Ovary (tissue), 9 donors: Measurements from ENCODE around the gene ANGEL1. TPM values are rescaled to one million over a fixed set of nuclear protein-coding genes. Genes with fewer than 3 reads are reported as not detected.

ENCODE experiments used
- DNase-seq, 5 donors: peaks; one replicate each; pipeline ENCODE4 v3.0.0-alpha.2; 2019 to 2020
- H3K27ac ChIP-seq, 2 donors: fragments of 200-600 bp; one replicate each; pipeline versions ENCODE4 v1.5.1 to v1.8.0; 2019 to 2022
- H3K27me3 ChIP-seq: fragments of 200-600 bp; one replicate; pipeline ENCODE4 v1.8.0; 2022
- H3K36me3 ChIP-seq: fragments of 200-600 bp; sonication (generic); one replicate; pipeline ENCODE4 v1.5.1; 2019
- H3K4me1 ChIP-seq: one replicate; pipeline ENCODE4 v1.8.1; 2013; ENCODE audit warnings: mild to moderate bottlenecking, moderate library complexity; ENCODE audit not compliant: insufficient read depth
- H3K4me3 ChIP-seq: fragments of 200-600 bp; sonication (generic); one replicate; pipeline ENCODE4 v1.5.1; 2017
- H3K9me3 ChIP-seq, 2 donors: fragments of 200-600 bp in 1 of 2; sonication (generic) in 1 of 2; one replicate each; pipeline versions ENCODE4 v1.5.1 to v1.8.1; 2013 to 2019; ENCODE audit warnings: mild to moderate bottlenecking in 1 of 2, moderate library complexity in 1 of 2
- EP300 ChIP-seq: sonication (generic); formaldehyde crosslinking; IDR thresholded peaks from one replicate; pipeline ENCODE4 v1.6.1; 2017; ENCODE audit warnings: antibody characterized with exemption
- POLR2A ChIP-seq: fragments of 450-650 bp; IDR thresholded peaks from one replicate; pipeline ENCODE4 v1.6.1; 2017; ENCODE audit warnings: antibody characterized with exemption, mild to moderate bottlenecking, moderate library complexity
- WGBS, 3 donors: extraction: QIAGEN DNeasy Blood & Tissue Kit in 1 of 3; methylation state at CpG; one replicate each; pipeline versions ENCODE4 v1.1.5 to v1.1.7; 2013 to 2017; 5-methylcytosine and 5-hydroxymethylcytosine counted together
- intact Hi-C, 4 donors: fragments of 100-400 bp; cut with DNase I; formaldehyde crosslinking; loops; one replicate each; pipeline versions ENCODE4 v1.11.0 to v1.15.1; 2022 to 2023
- polyA plus RNA-seq, 2 donors: library from polyadenylated mRNA; stranded (reverse); fragments of 200-250 nt in 1 of 2; fragments of 350-450 nt in 1 of 2; fragmentation: Illumina TruSeq in 1 of 2; extraction: RNeasy Lipid Tissue Mini Kit (QIAGEN cat#74804) in 1 of 2; gene quantifications; one replicate each; pipeline ENCODE4 v1.2.3, GENCODE V29; 2013 to 2014
- total RNA-seq, 7 donors: library from RNA; depleted of rRNA in 2 of 7; stranded (reverse); fragments of >200 nt in 2 of 7; fragmentation: NEBNext Ultra II Directional in 3 of 7; extraction: Animal tissue kit (Norgen Biotek cat#: 25700) in 3 of 7; gene quantifications; one replicate each; pipeline versions ENCODE4 v1.1.0 to v1.2.4, GENCODE V29; 2016 to 2023
- TF ChIP-seq, protein P1 (sequence below), 3 donors: fragments of 450-650 bp in 2 of 3; fragments of 200-600 bp in 1 of 3; IDR thresholded peaks; one replicate each; pipeline versions ENCODE4 v1.5.1 to v1.8.0; 2016 to 2022; ENCODE audit warnings: antibody characterized with exemption in 3 of 3, mild to moderate bottlenecking in 1 of 3
- donor health status: DM: no; HTN: no; CAD: no; lungs with moderate emphysema.
- donor health status: DM: no; HTN: no; CAD: no.
- donor health status: Bipolar disorder and iron deficiency.
- donor health status: DM: yes; HTN: yes; CAD: no.
- donor health status: DM: no; HTN: no; CAD: no.
- donor health status: DM: yes; HTN: yes; CAD: no.

Gene ANGEL1
- total and polyA plus RNA-seq, 9 donors: 13.8 to 26.0 (median 19.4) TPM

GRCh38 chr14:76767681-76768656 is 44.7 kb downstream of the ANGEL1 start:
- Histone ChIP-seq H3K9me3 (no peaks in the 10 kb centered on the region), H3K27ac (peak overlapping the region in 1 of 2 donors; percentile 25), H3K27me3 (no peaks in the 10 kb centered on the region), H3K36me3 (no peaks in the 10 kb centered on the region), H3K4me1 (peaks cover 10% of the 10 kb centered on the region), H3K4me3 (no peak overlapping the region)
- TF ChIP-seq, protein P1, sequence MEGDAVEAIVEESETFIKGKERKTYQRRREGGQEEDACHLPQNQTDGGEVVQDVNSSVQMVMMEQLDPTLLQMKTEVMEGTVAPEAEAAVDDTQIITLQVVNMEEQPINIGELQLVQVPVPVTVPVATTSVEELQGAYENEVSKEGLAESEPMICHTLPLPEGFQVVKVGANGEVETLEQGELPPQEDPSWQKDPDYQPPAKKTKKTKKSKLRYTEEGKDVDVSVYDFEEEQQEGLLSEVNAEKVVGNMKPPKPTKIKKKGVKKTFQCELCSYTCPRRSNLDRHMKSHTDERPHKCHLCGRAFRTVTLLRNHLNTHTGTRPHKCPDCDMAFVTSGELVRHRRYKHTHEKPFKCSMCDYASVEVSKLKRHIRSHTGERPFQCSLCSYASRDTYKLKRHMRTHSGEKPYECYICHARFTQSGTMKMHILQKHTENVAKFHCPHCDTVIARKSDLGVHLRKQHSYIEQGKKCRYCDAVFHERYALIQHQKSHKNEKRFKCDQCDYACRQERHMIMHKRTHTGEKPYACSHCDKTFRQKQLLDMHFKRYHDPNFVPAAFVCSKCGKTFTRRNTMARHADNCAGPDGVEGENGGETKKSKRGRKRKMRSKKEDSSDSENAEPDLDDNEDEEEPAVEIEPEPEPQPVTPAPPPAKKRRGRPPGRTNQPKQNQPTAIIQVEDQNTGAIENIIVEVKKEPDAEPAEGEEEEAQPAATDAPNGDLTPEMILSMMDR (IDR thresholded peaks at IDR 0.05): no peak
- no peak for TF ChIP-seq EP300
- 53 to 68% (median 66%) methylated on average over 15 of the region's 15 CpGs for WGBS, 3 donors
- peak in 1 of 5 donors; percentile 11 for DNase-seq
- intact Hi-C loops: no loop called here

- H3K4me3 ChIP-seq: no peak overlapping the region
- DNase-seq: peak in 1 of 5 donors; percentile 5
- no peak overlapping the region for H3K27ac ChIP-seq
- no peaks in the 10 kb centered on the region for H3K27me3 ChIP-seq
- H3K4me1 ChIP-seq: peaks cover 11% of the 10 kb centered on the region
- TF ChIP-seq, protein P1 (IDR thresholded peaks at IDR 0.05): no peak
- 66 to 74% (median 67%) methylated on average over 6 of the region's 6 CpGs for WGBS, 3 donors
- intact Hi-C loops: no loop called here
- no peaks in the 10 kb centered on the region for H3K36me3 ChIP-seq
- H3K9me3 ChIP-seq: no peaks in the 10 kb centered on the region
These were observed 47.2 kb downstream of the ANGEL1 start for GRCh38 chr14:76765461-76765931.

DNA sequence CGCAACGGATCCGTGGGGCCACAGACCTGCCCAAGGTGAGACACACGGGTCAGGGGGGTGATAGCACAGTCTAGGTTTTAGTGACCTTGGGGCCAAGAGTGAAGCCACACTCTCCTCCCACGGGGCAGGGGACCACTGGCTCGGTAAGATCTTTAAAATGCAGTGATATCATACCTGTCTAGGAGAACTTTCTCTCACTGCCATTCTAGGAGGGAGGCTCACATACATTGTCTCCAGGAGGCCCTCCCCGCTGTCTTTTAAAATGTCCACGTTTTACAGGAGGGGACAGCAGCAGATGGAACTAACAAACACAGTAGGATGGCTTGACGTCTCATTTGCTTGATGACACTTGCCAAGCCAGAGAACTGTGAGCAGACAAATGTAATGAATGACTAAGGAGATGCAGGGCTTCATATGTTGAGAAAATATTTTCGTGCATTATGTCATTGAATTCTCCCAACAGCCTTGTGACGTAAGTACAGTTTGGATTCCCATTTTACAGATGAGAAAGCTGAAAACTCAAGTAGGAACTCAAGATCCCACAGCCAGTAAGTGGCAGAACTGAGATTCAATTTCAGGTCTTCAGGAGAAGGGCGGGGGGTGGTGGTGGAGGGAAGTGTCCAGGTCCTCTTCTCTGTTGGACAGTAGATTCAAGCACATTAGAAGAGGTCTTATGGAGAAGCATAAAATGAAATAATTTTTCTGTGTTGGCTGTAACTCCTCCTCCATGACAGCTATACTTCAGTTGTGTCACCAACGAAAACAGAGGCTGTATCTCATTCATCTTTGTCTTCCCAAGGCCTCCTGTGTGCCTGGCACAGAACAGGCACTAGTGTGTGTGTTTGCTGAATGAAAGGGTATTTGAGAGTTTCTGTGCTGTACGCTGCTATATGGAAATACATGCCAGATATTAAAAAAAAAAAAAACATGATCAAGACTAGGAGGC is 49.3 kb downstream of the ANGEL1 start:
- intact Hi-C loops: no loop called here
- peak overlapping the region; percentile 76 for H3K4me3 ChIP-seq
- TF ChIP-seq POLR2A (no peak), EP300 (no peak)
- TF ChIP-seq, protein P1 (IDR thresholded peaks at IDR 0.05): no peak
- H3K27me3 ChIP-seq: no peaks in the 10 kb centered on the region
- no peaks in the 10 kb centered on the region for H3K9me3 ChIP-seq
- H3K4me1 ChIP-seq: peaks cover 11% of the 10 kb centered on the region
- no peak for DNase-seq
- H3K27ac ChIP-seq: no peak overlapping the region
- 54 to 58% (median 57%) methylated on average over 14 of the region's 14 CpGs for WGBS, 3 donors
- no peaks in the 10 kb centered on the region for H3K36me3 ChIP-seq

GRCh38 chr14:76762411-76763095 is 50.1 kb downstream of the ANGEL1 start:
- Histone ChIP-seq H3K27me3 (no peaks in the 10 kb centered on the region), H3K4me3 (peak overlapping the region; percentile 76), H3K36me3 (no peaks in the 10 kb centered on the region), H3K27ac (no peak overlapping the region), H3K9me3 (no peaks in the 10 kb centered on the region), H3K4me1 (peaks cover 11% of the 10 kb centered on the region)
- DNase-seq: peak in 1 of 5 donors; percentile 39
- 12 to 15% (median 14%) methylated on average over 27 to 28 of the region's 28 CpGs for WGBS, 3 donors
- TF ChIP-seq EP300: no peak
- intact Hi-C loops: no loop called here
